ENCODE measurements around the gene UNC13B. TPM values are rescaled to one million over a fixed set of nuclear protein-coding genes. Genes with fewer than 3 reads are reported as not detected.

UNC13B gene
- total and polyA plus RNA-seq, 2 of the 8 experiments (the other 6 are each of a cell fraction or from before 2014, with no cell fraction given) = 23.1 to 51.7 TPM

DNA sequence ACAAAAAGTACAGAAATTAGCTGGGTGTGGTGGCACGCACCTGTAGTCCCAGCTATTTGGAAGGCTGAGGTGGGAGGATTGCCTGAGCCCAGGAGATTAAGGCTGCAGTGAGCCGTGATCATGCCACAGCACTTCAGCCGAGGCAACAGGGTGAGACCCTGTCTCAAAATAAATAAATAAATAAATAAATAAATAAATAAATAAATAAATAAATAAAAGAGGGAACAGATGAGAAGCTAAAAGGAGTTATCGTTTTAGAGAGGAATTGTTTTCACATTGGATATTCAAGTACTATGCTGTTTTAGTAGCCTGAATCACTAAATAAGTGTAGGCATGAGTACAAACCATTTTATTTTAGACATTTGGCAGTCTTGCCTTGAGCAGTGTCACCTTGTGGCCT lies 151.7 kb downstream of the UNC13B start:
- Histone ChIP-seq H3K23ac (ENCODE audit: insufficient read length) (no peak overlapping the region), H3K36me3 (ENCODE audit: control insufficient read depth in 2 of 4, insufficient read depth in 4 of 4, low read length in 3 of 4) (peaks cover 0 to 7% (median 0%) of the 10 kb centered on the region in 4 experiments; a peak in 1 of 8 replicates), H3K4me2 (ENCODE audit: insufficient read depth in 1 of 2, low read depth in 2 of 2, low read length in 2 of 2) (no peak overlapping the region), H3K9ac (replicated peaks in 1 of 4; ENCODE audit: extremely low read depth in 1 of 4, low read depth in 3 of 4, low read length in 3 of 4) (no peak overlapping the region), H4K91ac (replicated peaks; ENCODE audit: insufficient read length, low read length) (no peak overlapping the region), H2AFZ (ENCODE audit: low read length) (no peak overlapping the region), H3K79me1 (ENCODE audit: low read depth, low read length) (no peaks in the 10 kb centered on the region), H3K4ac (replicated peaks; ENCODE audit: insufficient read length, low read depth, low read length) (no peak overlapping the region), H2BK15ac (ENCODE audit: low read length) (no peak overlapping the region), H3K18ac (ENCODE audit: extremely low read depth, low read length) (no peak overlapping the region), H3K27me3 (replicated peaks in 1 of 4; ENCODE audit: control insufficient read depth in 3 of 4, extremely low read depth in 1 of 4, insufficient read depth in 3 of 4, low read length in 3 of 4) (no peaks in the 10 kb centered on the region), H3K14ac (ENCODE audit: insufficient read length) (no peak overlapping the region), H3K4me1 (replicated peaks in 1 of 4; ENCODE audit: control insufficient read depth in 3 of 4, insufficient read depth in 4 of 4, low read length in 3 of 4) (no peaks in the 10 kb centered on the region), H3K23me2 (ENCODE audit: low read depth, low read length) (no peaks in the 10 kb centered on the region), H2BK12ac (ENCODE audit: low read depth, low read length) (no peak overlapping the region), H2BK20ac (ENCODE audit: low read length) (no peak overlapping the region), H3K56ac (replicated peaks; ENCODE audit: insufficient read length, low read depth, low read length) (no peak overlapping the region), H3K79me2 (ENCODE audit: control insufficient read depth in 1 of 2, insufficient read depth in 2 of 2, low read length in 2 of 2) (no peaks in the 10 kb centered on the region), H4K5ac (ENCODE audit: insufficient read length, low read depth, low read length) (no peak overlapping the region), H3K27ac (ENCODE audit: low read depth, low read length) (no peak overlapping the region), H4K8ac (ENCODE audit: extremely low read depth, insufficient read depth, low read length) (no peak overlapping the region), H2AK5ac (ENCODE audit: low read depth, low read length) (no peak overlapping the region), H3K9me3 (ENCODE audit: insufficient read depth in 2 of 2, low read depth in 1 of 2, low read length in 1 of 2) (no peaks in the 10 kb centered on the region), H2BK120ac (replicated peaks; ENCODE audit: low read depth, low read length) (no peak overlapping the region), H2BK5ac (ENCODE audit: low read depth, low read length) (no peak overlapping the region), H4K20me1 (replicated peaks in 1 of 2; ENCODE audit: control insufficient read depth in 1 of 2, insufficient read depth in 2 of 2, low read length in 2 of 2) (peaks cover 0 to 3% of the 10 kb centered on the region in 2 experiments), H3K4me3 (ENCODE audit: extremely low read depth in 1 of 4, insufficient read depth in 2 of 4, low read depth in 3 of 4, low read length in 4 of 4) (no peak overlapping the region)
- WGBS, 2 experiments (ENCODE audit: extremely low coverage in 1 of 2, insufficient coverage in 1 of 2, insufficient read length in 1 of 2, insufficient replicate concordance in 2 of 2, low coverage in 1 of 2, low lambda C conversion rate in 2 of 2, missing lambda C conversion rate in 1 of 2) = 91% methylated on average over 4 of the region's 4 CpGs; no CpG with 5 or more reads in 1 of the 2 experiments
- ChIA-PET POLR2A (ENCODE audit: partially characterized antibody) (no interaction called here), CTCF (ENCODE audit: partially characterized antibody) (interaction anchor here (0.9 kb wide), 1 partner anchor 197 kb away, joined by 3 read pairs; no protein-coding TSS in a partner anchor)
- no peak for FAIRE-seq
- DNase-seq (ENCODE audit: low read depth in 1 of 2, low spot score in 2 of 2) = no peak
- no peak for TF ChIP-seq CREB1 (IDR thresholded peaks at IDR 0.05)
- TF ChIP-seq HDAC2 (IDR thresholded peaks at IDR 0.05; ENCODE audit: borderline replicate concordance in 1 of 2, low read depth in 2 of 2, low read length in 2 of 2) = no peak
- no peak for TF ChIP-seq EZH2 (IDR thresholded peaks at IDR 0.05; ENCODE audit: low read depth, low read length, severe bottlenecking)
- TF ChIP-seq KDM1A (IDR thresholded peaks at IDR 0.05; ENCODE audit: borderline replicate concordance, low read length) = no peak
- no peak for TF ChIP-seq RAD21 (IDR thresholded peaks at IDR 0.05 in 1 of 2, conservative IDR thresholded peaks at IDR 0.05 in 1 of 2; ENCODE audit: low read depth in 2 of 2, low read length in 2 of 2)
- TF ChIP-seq ZNF274 (IDR thresholded peaks at IDR 0.05; ENCODE audit: borderline replicate concordance, extremely low read depth, low read length) = no peak
- TF ChIP-seq, protein P1, sequence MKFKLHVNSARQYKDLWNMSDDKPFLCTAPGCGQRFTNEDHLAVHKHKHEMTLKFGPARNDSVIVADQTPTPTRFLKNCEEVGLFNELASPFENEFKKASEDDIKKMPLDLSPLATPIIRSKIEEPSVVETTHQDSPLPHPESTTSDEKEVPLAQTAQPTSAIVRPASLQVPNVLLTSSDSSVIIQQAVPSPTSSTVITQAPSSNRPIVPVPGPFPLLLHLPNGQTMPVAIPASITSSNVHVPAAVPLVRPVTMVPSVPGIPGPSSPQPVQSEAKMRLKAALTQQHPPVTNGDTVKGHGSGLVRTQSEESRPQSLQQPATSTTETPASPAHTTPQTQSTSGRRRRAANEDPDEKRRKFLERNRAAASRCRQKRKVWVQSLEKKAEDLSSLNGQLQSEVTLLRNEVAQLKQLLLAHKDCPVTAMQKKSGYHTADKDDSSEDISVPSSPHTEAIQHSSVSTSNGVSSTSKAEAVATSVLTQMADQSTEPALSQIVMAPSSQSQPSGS (IDR thresholded peaks at IDR 0.05; ENCODE audit: low read length) = no peak
- TF ChIP-seq EP300 (IDR thresholded peaks at IDR 0.05; ENCODE audit: borderline replicate concordance in 1 of 2, low read depth in 2 of 2, low read length in 2 of 2) = no peak
- TF ChIP-seq CBX5 (IDR thresholded peaks at IDR 0.05; ENCODE audit: low read depth, low read length) = no peak
- TF ChIP-seq BRCA1 (IDR thresholded peaks at IDR 0.05; ENCODE audit: low read depth, low read length) = no peak
- TF ChIP-seq HDAC6 (IDR thresholded peaks at IDR 0.05; ENCODE audit: low read depth, low read length) = no peak
- no peak for TF ChIP-seq SP2 (IDR thresholded peaks at IDR 0.05; ENCODE audit: low read length)
